GM18951 (cell line): Measurements from ENCODE around the gene WNT4.

Experiments used
- POLR2A ChIP-seq: IDR thresholded peaks from 4 replicates; pipeline ENCODE4 v1.6.1; 2011; ENCODE audit warnings: mild to moderate bottlenecking; ENCODE audit not compliant: insufficient read length, insufficient read depth; ENCODE audit errors: extremely low read depth
- in situ Hi-C: fragments of 300-500 bp; cut with MboI; formaldehyde crosslinking; loops from one replicate; pipeline ENCODE4 v1.12.0; 2022; ENCODE audit warnings: low sequenced_read_pairs, mixed read lengths, inconsistent platforms; ENCODE audit not compliant: unreplicated experiment

The WNT4 gene

DNA sequence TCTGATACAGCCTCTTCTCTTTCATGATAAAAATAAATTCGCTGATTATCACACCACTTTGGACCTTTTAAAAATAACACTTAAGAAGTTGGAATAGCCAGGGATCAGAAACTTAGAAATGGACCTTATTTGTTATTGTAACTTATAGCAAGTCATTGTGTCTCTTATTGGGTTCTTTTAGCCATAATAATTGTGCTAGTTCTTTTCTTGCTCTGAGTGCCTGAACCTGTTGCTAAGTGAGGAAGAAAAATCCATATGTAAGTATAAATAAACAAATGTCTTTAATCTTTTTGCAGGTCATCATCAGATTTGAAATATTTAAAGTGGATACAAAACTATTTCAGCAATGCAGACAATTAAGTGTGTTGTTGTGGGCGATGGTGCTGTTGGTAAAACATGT lies 64.8 kb downstream of the WNT4 start:
- TF ChIP-seq POLR2A, result no peak
- in situ Hi-C loops, result no loop called here

DNA sequence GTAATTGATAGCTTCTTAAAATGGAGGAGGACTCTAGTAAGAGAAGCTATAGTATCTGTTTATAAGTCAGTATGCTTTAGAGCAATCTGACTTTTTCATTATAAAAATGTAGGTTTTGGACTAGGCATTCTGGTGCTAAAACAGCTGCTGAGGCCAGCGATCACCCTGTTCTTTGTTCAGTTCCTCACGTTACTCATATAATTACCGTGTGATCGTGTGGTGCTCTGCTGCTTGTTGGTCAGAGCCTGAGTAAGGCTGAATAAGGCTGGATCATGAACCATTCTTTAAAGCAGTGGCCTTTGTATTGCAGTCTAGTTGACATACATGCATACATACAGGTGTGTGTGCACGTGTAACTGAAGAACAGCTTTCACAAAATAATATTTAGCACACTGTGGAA lies 65.2 kb downstream of the WNT4 start:
- no peak for TF ChIP-seq POLR2A
- in situ Hi-C loops, result no loop called here

DNA sequence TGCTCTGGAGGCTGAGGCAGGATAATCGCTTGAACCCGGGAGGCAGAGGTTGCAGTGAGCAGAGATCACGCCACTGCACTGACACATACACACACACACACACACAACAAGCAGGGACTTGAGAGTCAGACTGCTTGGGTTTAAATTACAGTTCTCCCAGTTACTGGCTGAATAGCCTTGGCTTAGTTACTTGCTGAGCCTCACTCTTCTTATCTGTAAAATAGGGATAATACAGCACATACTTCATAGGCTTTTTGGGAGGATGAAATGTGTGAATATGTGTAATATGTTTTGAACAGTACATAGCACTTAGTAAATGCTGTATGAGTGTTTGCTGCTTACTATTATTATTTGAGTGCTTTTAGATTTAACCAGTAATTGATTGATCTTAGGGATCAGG lies 66.6 kb downstream of the WNT4 start:
- in situ Hi-C loops, result no loop called here

DNA sequence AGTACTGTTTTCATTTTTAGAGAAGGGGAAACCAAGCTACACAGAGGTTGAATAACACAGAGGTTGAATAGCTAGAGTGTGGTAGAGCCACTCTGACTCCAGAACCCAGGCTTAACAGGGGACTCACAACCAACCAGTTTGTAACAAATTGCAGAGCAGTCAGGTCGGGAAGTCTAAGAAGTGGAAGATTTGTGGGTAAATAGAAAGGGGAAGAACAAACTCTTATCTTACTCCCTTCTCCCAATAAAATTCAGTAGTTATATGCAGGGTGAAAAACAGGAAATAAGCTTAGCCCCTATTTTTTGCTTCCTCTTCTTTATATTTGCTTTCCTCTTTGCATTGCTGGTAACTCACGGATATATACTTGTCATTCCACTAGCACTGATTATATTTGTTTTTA lies 67.2 kb downstream of the WNT4 start:
- TF ChIP-seq POLR2A, result no peak
- in situ Hi-C loops, result no loop called here

More for the DNA sequence above, 66.6 kb downstream of the WNT4 start:
- TF ChIP-seq POLR2A, result no peak

DNA sequence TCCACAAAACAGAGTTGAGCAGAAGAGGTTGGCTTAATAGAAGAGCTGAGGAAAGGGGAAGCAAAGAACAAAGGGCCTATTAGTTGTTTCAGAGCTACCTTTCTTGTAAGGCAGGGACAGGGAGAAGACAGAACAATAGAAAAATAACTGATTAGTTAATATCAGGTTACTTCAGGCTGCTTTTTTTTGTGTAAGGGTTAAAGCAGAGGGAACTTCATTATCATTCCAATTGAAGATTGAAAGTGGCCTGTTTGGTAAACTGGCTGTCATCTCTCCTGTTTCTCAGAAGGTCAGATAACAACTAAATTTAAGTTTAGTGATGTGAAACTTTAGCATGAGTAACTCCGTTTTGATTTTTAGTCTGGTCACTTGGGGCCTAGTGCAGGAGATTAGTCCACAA lies 68.1 kb downstream of the WNT4 start:
- no peak for TF ChIP-seq POLR2A
- in situ Hi-C loops, result no loop called here

DNA sequence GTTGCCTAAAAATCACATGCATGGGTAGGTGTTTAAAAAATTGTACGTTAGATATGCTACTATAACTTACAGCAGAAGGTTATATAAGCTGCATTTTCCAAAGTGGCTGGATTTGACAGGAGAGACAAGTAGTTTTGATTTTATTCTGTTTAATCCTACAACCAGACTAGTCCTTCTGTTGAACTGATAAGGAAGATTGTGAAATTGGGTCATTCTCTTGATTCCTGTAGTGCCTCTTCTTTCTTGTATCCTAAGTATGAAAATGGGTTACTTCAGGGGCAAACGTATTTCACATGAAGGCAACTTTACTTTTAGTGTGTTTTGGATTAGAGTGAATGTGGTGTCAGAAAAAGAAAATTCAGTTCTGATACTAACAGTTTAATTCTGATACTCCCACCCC lies 71.4 kb downstream of the WNT4 start:
- in situ Hi-C loops, result no loop called here
- TF ChIP-seq POLR2A, result no peak
